OCI-LY1 (cell line): ENCODE measurements around the gene ACADL.
"Not testable (repeated sequence)": the region's sequence is repeated elsewhere in the genome, so short reads cannot be mapped to it uniquely, and the experiment has no call there.

Source experiments
- H2AFZ ChIP-seq: fragments of 200-600 bp; sonication (generic), shearing (Covaris generic); 2 replicates; pipeline ENCODE4 v1.6.0; 2014; ENCODE audit warnings: antibody characterized with exemption, mild to moderate bottlenecking, low read length
- H3F3A ChIP-seq: fragments of 200-600 bp; sonication (generic), shearing (Covaris generic); 2 replicates; pipeline ENCODE4 v1.6.0; 2014; ENCODE audit warnings: mild to moderate bottlenecking, antibody characterized with exemption, low read length, moderate library complexity; ENCODE audit not compliant: insufficient read depth
- H3K27ac ChIP-seq: fragments of 200-600 bp; sonication (generic); 2 replicates; pipeline ENCODE4 v1.5.1; 2014; ENCODE audit warnings: low read length, mixed run types, mild to moderate bottlenecking, low read depth; ENCODE audit not compliant: poor library complexity, severe bottlenecking
- H3K27me3 ChIP-seq: fragments of 200-600 bp; sonication (generic); 2 replicates; pipeline ENCODE4 v1.6.0; 2014; ENCODE audit warnings: antibody characterized with exemption, mild to moderate bottlenecking, low read length, moderate library complexity; ENCODE audit not compliant: insufficient read depth
- H3K36me3 ChIP-seq: fragments of 200-600 bp; sonication (generic); 2 replicates; pipeline ENCODE4 v1.6.1; 2014; ENCODE audit warnings: mild to moderate bottlenecking, antibody characterized with exemption, low read length, moderate library complexity, mixed read lengths; ENCODE audit not compliant: insufficient read depth
- H3K4me1 ChIP-seq: fragments of 200-600 bp; sonication (generic); 2 replicates; pipeline ENCODE4 v1.5.1; 2014; ENCODE audit warnings: mild to moderate bottlenecking, low read length, moderate library complexity; ENCODE audit not compliant: insufficient read depth, severe bottlenecking
- H3K4me2 ChIP-seq: fragments of 200-600 bp; sonication (generic), shearing (Covaris generic); 2 replicates; pipeline ENCODE4 v1.6.1; 2014; ENCODE audit warnings: low read length
- H3K4me3 ChIP-seq: fragments of 200-600 bp; sonication (generic); 2 replicates; pipeline ENCODE4 v1.5.1; 2014; ENCODE audit warnings: low read length, low read depth, mild to moderate bottlenecking, mixed read lengths; ENCODE audit not compliant: poor library complexity, severe bottlenecking
- H3K79me2 ChIP-seq: fragments of 200-600 bp; shearing (Covaris generic); 2 replicates; pipeline ENCODE4 v1.6.1; 2016; ENCODE audit warnings: mixed run types, low read length, mixed read lengths; ENCODE audit not compliant: insufficient read depth
- H3K9ac ChIP-seq: fragments of 200-600 bp; sonication (generic), shearing (Covaris generic); 2 replicates; pipeline ENCODE4 v1.6.1; 2014; ENCODE audit warnings: mild to moderate bottlenecking, low read length, mixed read lengths
- H3K9me2 ChIP-seq: fragments of 200-600 bp; sonication (generic), shearing (Covaris generic); 2 replicates; pipeline ENCODE4 v1.6.1; 2014; ENCODE audit warnings: low read depth, mild to moderate bottlenecking, low read length, mixed read lengths
- H3K9me3 ChIP-seq: fragments of 200-600 bp; shearing (Covaris generic); 2 replicates; pipeline ENCODE4 v1.6.1; 2014; ENCODE audit warnings: low read length, mixed read lengths
- H4K20me1 ChIP-seq: fragments of 200-600 bp; sonication (generic), shearing (Covaris generic); 2 replicates; pipeline ENCODE4 v1.6.0; 2016; ENCODE audit warnings: mild to moderate bottlenecking, low read length; ENCODE audit not compliant: insufficient read depth
- CTCF ChIP-seq: fragments of 200-600 bp; sonication (generic), shearing (Covaris generic); IDR thresholded peaks from 2 replicates; pipeline ENCODE4 v1.5.1; 2017; ENCODE audit warnings: mild to moderate bottlenecking, antibody characterized with exemption, low read length, moderate library complexity, mixed read lengths
- EZH2 ChIP-seq: fragments of 200-600 bp; sonication (generic), shearing (Covaris generic); IDR thresholded peaks from 2 replicates; pipeline ENCODE4 v1.8.0; 2017; ENCODE audit warnings: borderline replicate concordance, mixed run types, mild to moderate bottlenecking, antibody characterized with exemption, low read length, moderate library complexity, mixed read lengths

ACADL gene

GRCh38 chr2:210180477-210180876 lies 44.8 kb downstream of the ACADL start:
- Histone ChIP-seq H4K20me1 (no peaks in the 10 kb centered on the region), H3K36me3 (peaks cover 5% of the 10 kb centered on the region), H3K27ac (peak overlapping the region; percentile 84), H3K79me2 (no peaks in the 10 kb centered on the region), H3K4me1 (peaks cover 26% of the 10 kb centered on the region), H3K27me3 (no peaks in the 10 kb centered on the region), H3K9me2 (no peaks in the 10 kb centered on the region), H3K9me3 (0 out of 2 replicates have a peak, but pooled peaks cover 4% of the 10 kb centered on the region), H3K9ac (no peak overlapping the region), H2AFZ (no peak overlapping the region), H3K4me3 (no peak overlapping the region), H3K4me2 (no peak overlapping the region), H3F3A (0 out of 2 replicates have a peak, but pooled peaks cover 2% of the 10 kb centered on the region)
- no peak for TF ChIP-seq EZH2
- TF ChIP-seq CTCF = no peak

- Histone ChIP-seq H3K4me3 (no peak overlapping the region), H3K4me1 (peaks cover 26% of the 10 kb centered on the region), H3K27me3 (no peaks in the 10 kb centered on the region), H3K36me3 (peaks cover 5% of the 10 kb centered on the region), H2AFZ (no peak overlapping the region), H3K9me2 (no peaks in the 10 kb centered on the region), H3K4me2 (no peak overlapping the region), H3K79me2 (no peaks in the 10 kb centered on the region), H3K9me3 (0 out of 2 replicates have a peak, but pooled peaks cover 3% of the 10 kb centered on the region), H3K27ac (peak overlapping the region; percentile 84), H3F3A (0 out of 2 replicates have a peak, but pooled peaks cover 2% of the 10 kb centered on the region), H3K9ac (no peak overlapping the region), H4K20me1 (no peaks in the 10 kb centered on the region)
- TF ChIP-seq EZH2 (no peak), CTCF (no peak)
These were observed 45.8 kb downstream of the ACADL start for GRCh38 chr2:210179351-210179990.

GRCh38 chr2:210177769-210178168 lies 47.5 kb downstream of the ACADL start:
- no peak for TF ChIP-seq CTCF
- TF ChIP-seq EZH2 = no peak
- peaks cover 30% of the 10 kb centered on the region for H3K4me1 ChIP-seq
- H3K9ac ChIP-seq = no peak overlapping the region
- H3K27ac ChIP-seq = no peak overlapping the region
- no peaks in the 10 kb centered on the region for H3K79me2 ChIP-seq
- H3F3A ChIP-seq = 0 out of 2 replicates have a peak, but pooled peaks cover 2% of the 10 kb centered on the region
- no peak overlapping the region for H2AFZ ChIP-seq
- H4K20me1 ChIP-seq = no peaks in the 10 kb centered on the region
- H3K4me3 ChIP-seq = no peak overlapping the region
- peaks cover 5% of the 10 kb centered on the region for H3K36me3 ChIP-seq
- H3K9me3 ChIP-seq = no peaks in the 10 kb centered on the region
- no peaks in the 10 kb centered on the region for H3K27me3 ChIP-seq
- H3K9me2 ChIP-seq = no peaks in the 10 kb centered on the region
- H3K4me2 ChIP-seq = no peak overlapping the region

- not testable (repeated sequence) for H3K9me2 ChIP-seq, H3K79me2 ChIP-seq, H3K4me3 ChIP-seq, H3F3A ChIP-seq, H4K20me1 ChIP-seq, H3K9me3 ChIP-seq, H2AFZ ChIP-seq, H3K27ac ChIP-seq, H3K4me2 ChIP-seq, H3K9ac ChIP-seq, H3K36me3 ChIP-seq, H3K27me3 ChIP-seq
- peaks cover 36% of the 10 kb centered on the region for H3K4me1 ChIP-seq
These were observed 48.1 kb downstream of the ACADL start for GRCh38 chr2:210177115-210177514.
